Mucosa of descending colon (tissue), 3 donors: ENCODE data around the gene KATNA1. TPM values are rescaled to one million over a fixed set of nuclear protein-coding genes. Genes with fewer than 3 reads are reported as not detected.
A peak's percentile ranks its signal among the peaks of the same experiment; 100 is the strongest.

Source experiments
- ATAC-seq: fragments of 200-7000 bp; cut with Tn5 transposase; one replicate; pipeline ENCODE4 v1.9.1; 2020; ENCODE audit warnings: mild to moderate bottlenecking, moderate library complexity
- DNase-seq, 3 donors: peaks; one replicate each; pipeline ENCODE4 v3.0.0-alpha.2; 2020
- H3K36me3 ChIP-seq: fragments of 200-600 bp; one replicate; pipeline ENCODE4 v1.8.0; 2021; ENCODE audit warnings: low read depth, mild to moderate bottlenecking
- H3K4me1 ChIP-seq: fragments of 200-600 bp; one replicate; pipeline ENCODE4 v1.8.0; 2021; ENCODE audit warnings: low read depth, mild to moderate bottlenecking
- H3K4me3 ChIP-seq: fragments of 200-600 bp; one replicate; pipeline ENCODE4 v1.8.0; 2021; ENCODE audit warnings: mild to moderate bottlenecking
- H3K9me3 ChIP-seq: fragments of 200-600 bp; one replicate; pipeline ENCODE4 v1.8.0; 2021; ENCODE audit warnings: mild to moderate bottlenecking
- intact Hi-C, 2 donors: fragments of 100-400 bp; cut with DNase I in 1 of 2; cut with micrococcal nuclease in 1 of 2; formaldehyde crosslinking; loops; one replicate each; pipeline versions ENCODE4 v1.11.0 to v1.11.1; 2022; cut with DNase I, micrococcal nuclease
- total RNA-seq, 3 donors: library from RNA; stranded (reverse); fragmentation: NEBNext Ultra II Directional in 2 of 3; extraction: Animal tissue kit (Norgen Biotek cat#: 25700) in 2 of 3; gene quantifications; one replicate each; pipeline versions ENCODE4 v1.2.1 to v1.2.4, GENCODE V29; 2021 to 2023
- TF ChIP-seq, protein P1 (sequence below): fragments of 200-600 bp; IDR thresholded peaks from one replicate; pipeline ENCODE4 v1.8.0; 2022; ENCODE audit warnings: antibody characterized with exemption, mild to moderate bottlenecking
- donor health status: DM: no; HTN: no; CAD: no; lungs with moderate emphysema.
- donor health status: DM: no; HTN: no; CAD: no.
- donor health status: DM: no; HTN: yes; CAD: no.

The KATNA1 gene
- total RNA-seq, 3 donors from 2014 or later: 9.2 to 16.8 (median 13.2) TPM

DNA sequence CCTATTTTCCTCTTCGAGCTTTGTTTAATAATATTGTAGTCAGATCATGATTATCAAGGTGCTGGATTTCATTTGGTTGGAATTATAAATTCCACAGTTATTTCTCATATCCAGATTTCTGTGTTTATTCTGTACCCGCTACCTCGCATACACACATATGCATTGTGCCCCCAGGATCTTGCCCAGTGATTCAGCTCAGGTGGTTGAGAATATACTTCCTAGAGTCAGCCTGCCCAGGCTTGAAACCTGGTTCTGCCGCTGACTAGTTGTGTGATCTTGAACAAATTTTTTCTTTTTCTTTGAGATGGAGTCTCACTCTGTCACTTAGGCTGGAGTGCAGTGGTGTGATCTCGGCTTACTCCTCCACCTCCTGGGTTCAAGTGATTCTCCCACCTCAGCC is 67.6 kb downstream of the KATNA1 start:
- no peaks in the 10 kb centered on the region for H3K4me1 ChIP-seq
- H3K36me3 ChIP-seq: no peaks in the 10 kb centered on the region
- DNase-seq: no peak
- H3K4me3 ChIP-seq: no peak overlapping the region
- intact Hi-C loops: no loop called here
- no peaks in the 10 kb centered on the region for H3K9me3 ChIP-seq
- no peak for ATAC-seq
- TF ChIP-seq, protein P1, sequence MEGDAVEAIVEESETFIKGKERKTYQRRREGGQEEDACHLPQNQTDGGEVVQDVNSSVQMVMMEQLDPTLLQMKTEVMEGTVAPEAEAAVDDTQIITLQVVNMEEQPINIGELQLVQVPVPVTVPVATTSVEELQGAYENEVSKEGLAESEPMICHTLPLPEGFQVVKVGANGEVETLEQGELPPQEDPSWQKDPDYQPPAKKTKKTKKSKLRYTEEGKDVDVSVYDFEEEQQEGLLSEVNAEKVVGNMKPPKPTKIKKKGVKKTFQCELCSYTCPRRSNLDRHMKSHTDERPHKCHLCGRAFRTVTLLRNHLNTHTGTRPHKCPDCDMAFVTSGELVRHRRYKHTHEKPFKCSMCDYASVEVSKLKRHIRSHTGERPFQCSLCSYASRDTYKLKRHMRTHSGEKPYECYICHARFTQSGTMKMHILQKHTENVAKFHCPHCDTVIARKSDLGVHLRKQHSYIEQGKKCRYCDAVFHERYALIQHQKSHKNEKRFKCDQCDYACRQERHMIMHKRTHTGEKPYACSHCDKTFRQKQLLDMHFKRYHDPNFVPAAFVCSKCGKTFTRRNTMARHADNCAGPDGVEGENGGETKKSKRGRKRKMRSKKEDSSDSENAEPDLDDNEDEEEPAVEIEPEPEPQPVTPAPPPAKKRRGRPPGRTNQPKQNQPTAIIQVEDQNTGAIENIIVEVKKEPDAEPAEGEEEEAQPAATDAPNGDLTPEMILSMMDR: no peak

DNA sequence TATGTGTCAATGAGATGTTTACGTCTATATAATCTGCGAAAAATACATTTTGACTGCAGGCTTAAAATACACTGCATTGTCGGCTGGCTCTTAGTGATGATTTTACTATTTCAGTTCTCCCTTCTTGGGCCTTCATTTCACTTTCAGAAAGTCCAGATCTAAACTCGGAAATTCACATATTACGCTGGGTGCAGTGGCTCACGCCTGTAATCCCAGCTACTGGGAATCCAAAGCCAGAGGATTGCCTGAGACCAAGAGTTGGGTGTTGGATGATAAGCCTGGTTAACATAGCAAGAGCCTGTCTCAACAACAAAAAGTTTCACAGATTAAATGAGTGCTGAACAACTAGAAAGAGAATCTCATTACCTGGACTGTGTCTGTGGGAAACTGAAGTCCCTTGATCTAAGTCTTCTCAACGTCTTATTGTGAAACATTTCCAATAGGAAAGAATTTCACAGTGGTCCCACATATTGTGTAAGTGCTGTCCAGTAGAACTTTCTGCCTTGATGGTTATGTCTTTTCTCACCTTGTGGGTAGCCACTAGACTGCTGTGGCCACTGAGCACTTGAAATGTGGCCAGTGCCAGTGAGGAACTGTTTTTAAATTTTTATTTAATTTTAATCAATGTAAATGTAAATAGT is 80.4 kb downstream of the KATNA1 start:
- Histone ChIP-seq H3K9me3 (no peaks in the 10 kb centered on the region), H3K36me3 (no peaks in the 10 kb centered on the region), H3K4me3 (no peak overlapping the region), H3K4me1 (peaks cover 9% of the 10 kb centered on the region)
- TF ChIP-seq, protein P1: no peak
- intact Hi-C loops: no loop called here
- DNase-seq: no peak
- no peak for ATAC-seq

DNA sequence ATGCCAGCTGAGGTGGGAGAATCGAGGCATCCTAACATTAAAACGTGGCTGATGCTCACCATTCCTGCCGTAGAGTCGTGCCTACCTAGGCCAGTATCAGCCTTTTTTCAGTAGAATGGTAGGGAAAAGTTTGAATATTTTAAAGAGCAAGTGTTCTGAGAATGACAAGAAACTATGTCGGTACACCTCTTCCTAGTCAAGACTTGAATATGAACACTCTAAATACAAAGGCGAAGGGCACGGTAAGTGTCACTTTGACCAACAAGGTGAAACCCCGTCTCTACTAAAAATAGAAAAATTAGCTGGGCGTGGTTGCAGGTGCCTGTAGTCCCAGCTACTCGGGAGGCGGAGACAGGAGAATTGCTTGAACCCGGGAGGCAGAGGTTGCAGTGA is 81.3 kb downstream of the KATNA1 start:
- peak in 1 of 3 donors; percentile 21 for DNase-seq
- Histone ChIP-seq H3K4me1 (peaks cover 9% of the 10 kb centered on the region), H3K9me3 (no peaks in the 10 kb centered on the region), H3K4me3 (peak overlapping the region; percentile 94), H3K36me3 (no peaks in the 10 kb centered on the region)
- intact Hi-C loops: no loop called here
- TF ChIP-seq, protein P1: no peak
- ATAC-seq: no peak

DNA sequence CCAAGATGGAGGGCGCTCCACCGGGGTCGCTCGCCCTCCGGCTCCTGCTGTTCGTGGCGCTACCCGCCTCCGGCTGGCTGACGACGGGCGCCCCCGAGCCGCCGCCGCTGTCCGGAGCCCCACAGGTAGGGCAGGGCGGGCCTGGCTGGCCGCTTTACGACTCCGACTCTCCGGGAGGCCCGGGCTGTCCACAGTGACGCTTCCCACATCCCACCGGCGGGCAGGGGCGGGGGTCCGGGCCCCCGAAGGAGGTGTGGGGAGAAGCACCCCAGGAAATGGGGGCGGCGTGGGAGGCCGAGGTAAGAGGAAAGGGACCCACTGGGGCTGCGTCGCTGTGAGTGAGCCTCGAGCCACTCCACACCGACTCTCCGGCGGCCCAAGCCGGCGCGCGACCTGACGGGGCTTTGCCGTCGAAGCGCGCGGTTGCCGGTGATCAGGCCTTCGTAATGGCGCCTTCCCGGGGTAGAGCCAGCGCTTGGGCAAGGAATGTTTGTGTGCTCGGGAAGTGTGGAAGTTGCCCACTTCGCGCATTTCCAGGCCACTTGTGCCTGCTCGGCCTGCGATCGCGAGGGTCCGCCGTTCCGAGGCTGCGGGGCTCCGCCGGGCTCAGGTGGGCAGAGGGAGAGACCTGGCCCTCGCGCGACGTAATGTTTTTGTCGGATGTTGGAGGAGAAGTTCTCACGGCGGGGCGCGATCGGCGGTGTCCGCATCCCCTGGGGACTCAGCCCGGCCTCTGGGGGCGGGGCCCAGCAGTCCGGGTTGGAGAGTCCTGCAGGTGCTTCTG is 81.9 kb downstream of the KATNA1 start:
- H3K4me1 ChIP-seq: peaks cover 9% of the 10 kb centered on the region
- ATAC-seq (peak; percentile 60), DNase-seq (peak; percentile 66 to 84 (median 75))
- no peaks in the 10 kb centered on the region for H3K36me3 ChIP-seq
- TF ChIP-seq, protein P1: no peak
- peak overlapping the region; percentile 94 for H3K4me3 ChIP-seq
- no peaks in the 10 kb centered on the region for H3K9me3 ChIP-seq
- intact Hi-C loops: no loop called here

- TF ChIP-seq, protein P1: peak; percentile 64
- Histone ChIP-seq H3K9me3 (no peaks in the 10 kb centered on the region), H3K36me3 (no peaks in the 10 kb centered on the region), H3K4me3 (peak within 1 kb of the TSS; percentile 94), H3K4me1 (peaks cover 9% of the 10 kb centered on the region)
- peak; percentile 93 for ATAC-seq
- intact Hi-C loops: no loop called here
- peak; percentile 96 to 99 (median 97) for DNase-seq
These were observed 82.7 kb downstream of the KATNA1 start, which contains the start of gene GINM1 for GRCh38 chr6:149565527-149566409. Gene GINM1 (plus strand): TSS chr6:149566375. CDS start chr6:149566415, 40 bp downstream.
